HG03196 (cell line): ENCODE data around the gene RGS6.

Source experiments
- ATAC-seq: cut with Tn5 transposase; IDR thresholded peaks from one replicate; pipeline ENCODE4 v1.9.1; 2021; ENCODE audit not compliant: unreplicated experiment

The RGS6 gene

GRCh38 chr14:72546344-72547016 is 614.3 kb downstream of the RGS6 start:
- ATAC-seq, result no peak

GRCh38 chr14:72547999-72548398 is 615.8 kb downstream of the RGS6 start:
- no peak for ATAC-seq

- ATAC-seq, result no peak
Observed at GRCh38 chr14:72549026-72549425, 616.8 kb downstream of the RGS6 start.

GRCh38 chr14:72549854-72550253 is 617.6 kb downstream of the RGS6 start:
- ATAC-seq, result no peak

- ATAC-seq, result no peak
Observed at GRCh38 chr14:72550513-72550912, 618.3 kb downstream of the RGS6 start.

GRCh38 chr14:72552236-72552635 is 620.0 kb downstream of the RGS6 start:
- ATAC-seq, result no peak

GRCh38 chr14:72553161-72553560 is 620.9 kb downstream of the RGS6 start:
- no peak for ATAC-seq

GRCh38 chr14:72553656-72554055 is 621.4 kb downstream of the RGS6 start:
- no peak for ATAC-seq

GRCh38 chr14:72554401-72554800 is 622.2 kb downstream of the RGS6 start:
- no peak for ATAC-seq

GRCh38 chr14:72554994-72555608 is 622.9 kb downstream of the RGS6 start:
- no peak for ATAC-seq

- ATAC-seq, result no peak
Observed at GRCh38 chr14:72555609-72556000, 623.4 kb downstream of the RGS6 start.

- no peak for ATAC-seq
Observed at GRCh38 chr14:72557671-72558070, 625.4 kb downstream of the RGS6 start.

- ATAC-seq, result no peak
Observed at GRCh38 chr14:72558721-72559120, 626.5 kb downstream of the RGS6 start.

GRCh38 chr14:72559202-72559601 is 627.0 kb downstream of the RGS6 start:
- ATAC-seq, result no peak

- ATAC-seq, result no peak
Observed at GRCh38 chr14:72559669-72560255, 627.5 kb downstream of the RGS6 start.

GRCh38 chr14:72560331-72560730 is 628.1 kb downstream of the RGS6 start:
- no peak for ATAC-seq

- no peak for ATAC-seq
Observed at GRCh38 chr14:72560889-72561493, 628.8 kb downstream of the RGS6 start.

- ATAC-seq, result no peak
Observed at GRCh38 chr14:72562300-72562699, 630.1 kb downstream of the RGS6 start.

GRCh38 chr14:72563676-72564075 is 631.4 kb downstream of the RGS6 start:
- ATAC-seq, result no peak

- ATAC-seq, result no peak
Observed at GRCh38 chr14:72565149-72565559, 632.9 kb downstream of the RGS6 start.

- no peak for ATAC-seq
Observed at GRCh38 chr14:72565917-72566316, 633.7 kb downstream of the RGS6 start.

GRCh38 chr14:72567226-72567625 is 635.0 kb downstream of the RGS6 start:
- no peak for ATAC-seq
